ENCODE results near the gene NLGN3. TPM values are rescaled to one million over a fixed set of nuclear protein-coding genes. Genes with fewer than 3 reads are reported as not detected.

The NLGN3 gene
- total RNA-seq, 1 experiment from 2014 or later = 0.28 TPM

GRCh38 chrX:71109051-71109450, 35.6 kb upstream of the NLGN3 start:
- intact Hi-C loops (cut with micrococcal nuclease; ENCODE audit: unreplicated experiment) (no loop called here), in situ Hi-C loops (cut with HindIII; ENCODE audit: low pct_unique_long_range_greater_than_20kb, low sequenced_read_pairs) (no loop called here)
- BruUV-seq (replicated peaks) = no TSS peak
- H3K27ac ChIP-seq (ENCODE audit: low read length) = no peak overlapping the region
- no peaks in the 10 kb centered on the region for H3K27me3 ChIP-seq (ENCODE audit: control insufficient read depth, insufficient read depth, low read length)
- ATAC-seq (no peak), DNase-seq (ENCODE audit: low read depth, low spot score) (no peak)
- no peaks in the 10 kb centered on the region for H3K4me1 ChIP-seq (ENCODE audit: control insufficient read depth, insufficient read depth, low read length)
- H3K4me3 ChIP-seq (ENCODE audit: low read depth in 2 of 2, low read length in 2 of 2) = no peak overlapping the region
- H3K9me3 ChIP-seq (ENCODE audit: control insufficient read depth, insufficient read depth, low read depth, low read length) = no peaks in the 10 kb centered on the region
- H3K36me3 ChIP-seq (ENCODE audit: control insufficient read depth, insufficient read depth, low read length) = no peaks in the 10 kb centered on the region
- POLR2A ChIA-PET = no interaction called here
- TF ChIP-seq REST (IDR thresholded peaks at IDR 0.05; ENCODE audit: insufficient read depth in 1 of 2, low read depth in 2 of 2, low read length in 1 of 2) = no peak
- TF ChIP-seq SIN3A (IDR thresholded peaks at IDR 0.05; ENCODE audit: borderline replicate concordance, insufficient read depth, low read depth, low read length) = no peak
- TF ChIP-seq CTCF (IDR thresholded peaks at IDR 0.05) = no peak
- no peak for TF ChIP-seq POLR2AphosphoS5 (IDR thresholded peaks at IDR 0.05; ENCODE audit: low read depth, low read length)
- TF ChIP-seq TCF7L2 (IDR thresholded peaks at IDR 0.05; ENCODE audit: low read depth, low read length) = no peak
- CTCF ChIA-PET = no interaction called here

- no TSS peak for BruUV-seq (replicated peaks)
- ATAC-seq = no peak
- in situ Hi-C loops (cut with HindIII; ENCODE audit: low pct_unique_long_range_greater_than_20kb, low sequenced_read_pairs) = no loop called here
- H3K4me3 ChIP-seq (ENCODE audit: low read depth in 2 of 2, low read length in 2 of 2) = no peak within 1 kb of the TSS
- TF ChIP-seq SIN3A (IDR thresholded peaks at IDR 0.05; ENCODE audit: borderline replicate concordance, insufficient read depth, low read depth, low read length) (no peak), POLR2AphosphoS5 (IDR thresholded peaks at IDR 0.05; ENCODE audit: low read depth, low read length) (no peak), CTCF (IDR thresholded peaks at IDR 0.05) (no peak), TCF7L2 (IDR thresholded peaks at IDR 0.05; ENCODE audit: low read depth, low read length) (no peak), REST (IDR thresholded peaks at IDR 0.05; ENCODE audit: insufficient read depth in 1 of 2, low read depth in 2 of 2, low read length in 1 of 2) (no peak)
- H3K9me3 ChIP-seq (ENCODE audit: control insufficient read depth, insufficient read depth, low read depth, low read length) = no peaks in the 10 kb centered on the region
- intact Hi-C loops (cut with micrococcal nuclease; ENCODE audit: unreplicated experiment) = no loop called here
- ChIA-PET CTCF (interaction anchor here (0.8 kb wide), 1 partner anchor 19 kb away, joined by 14 read pairs; no protein-coding TSS in a partner anchor), POLR2A (no interaction called here)
- no peak for DNase-seq (ENCODE audit: low read depth, low spot score)
- H3K4me1 ChIP-seq (ENCODE audit: control insufficient read depth, insufficient read depth, low read length) = no peaks in the 10 kb centered on the region
- no peaks in the 10 kb centered on the region for H3K36me3 ChIP-seq (ENCODE audit: control insufficient read depth, insufficient read depth, low read length)
- no peak within 1 kb of the TSS for H3K27ac ChIP-seq (ENCODE audit: low read length)
- no peaks in the 10 kb centered on the region for H3K27me3 ChIP-seq (ENCODE audit: control insufficient read depth, insufficient read depth, low read length)
Observed at GRCh38 chrX:71111141-71111843, 33.3 kb upstream of the NLGN3 start, which contains the start of gene IL2RG. TSS of gene IL2RG (minus strand) at chrX:71111577. CDS start at chrX:71111539, 38 bp downstream.

Data from Panc1 (cell line).